Measurements from ENCODE around the gene PDHB. TPM values are rescaled to one million over a fixed set of nuclear protein-coding genes. Genes with fewer than 3 reads are reported as not detected.
A peak's percentile ranks its signal among the peaks of the same experiment; 100 is the strongest.

Gene PDHB
- total and polyA plus RNA-seq, 10 of the 15 experiments (the other 5 are each of a cell fraction or from before 2014, with no cell fraction given), result 62.9 to 224 (median 93.2) TPM

- TF ChIP-seq ZNF592 (IDR thresholded peaks at IDR 0.05) (no peak), TAF1 (IDR thresholded peaks at IDR 0.05; ENCODE audit: borderline replicate concordance, low read depth, low read length) (no peak), NFIC (IDR thresholded peaks at IDR 0.05; ENCODE audit: low read depth, low read length) (peak; percentile 27; the same call in 1 of the 2 replicates), POLR2AphosphoS2 (IDR thresholded peaks at IDR 0.05; ENCODE audit: low read depth, low read length) (no peak), SUPT20H (IDR thresholded peaks at IDR 0.05; ENCODE audit: borderline replicate concordance, control insufficient read depth, low read depth, low read length) (no peak), BCL11A (IDR thresholded peaks at IDR 0.05; ENCODE audit: low read depth, low read length) (no peak), ATF7 (IDR thresholded peaks at IDR 0.05; ENCODE audit: low read depth) (no peak), ZBTB4 (CRISPR knock-in tag; IDR thresholded peaks at IDR 0.05) (no peak)
Observed at GRCh38 chr3:58429657-58430056, 4.0 kb downstream of the PDHB start (continued).

Data from GM12878 (cell line).